Measurements from ENCODE around the gene C6orf89. TPM values are rescaled to one million over a fixed set of nuclear protein-coding genes. Genes with fewer than 3 reads are reported as not detected.

The C6orf89 gene
- total RNA-seq, 4 donors from 2014 or later, result 18.6 to 34.9 (median 23.1) TPM

- Histone ChIP-seq H3K27me3 (no peaks in the 10 kb centered on the region), H3K9me3 (no peaks in the 10 kb centered on the region), H3K4me3 (no peak overlapping the region), H3K27ac (peak overlapping the region in 1 of 4 donors; percentile 10), H3K36me3 (peaks cover 4 to 32% (median 6%) of the 10 kb centered on the region in 3 donors), H3K4me1 (peaks cover 0 to 45% (median 20%) of the 10 kb centered on the region in 3 donors)
- TF ChIP-seq CTCF (IDR thresholded peaks at IDR 0.05), result no peak
- TF ChIP-seq POLR2A (IDR thresholded peaks at IDR 0.05), result no peak
- DNase-seq, result no peak
- WGBS, 2 donors, result 80% methylated on average over 1 of the region's 6 CpGs; no CpG with 5 or more reads in 1 of the 2 donors
- intact Hi-C loops (cut with DNase I), result no loop called here
Observed at GRCh38 chr6:36964349-36964748, 78.6 kb downstream of the C6orf89 start.

GRCh38 chr6:36964908-36965307 lies 79.2 kb downstream of the C6orf89 start:
- no peak for TF ChIP-seq CTCF (IDR thresholded peaks at IDR 0.05)
- TF ChIP-seq POLR2A (IDR thresholded peaks at IDR 0.05), result no peak
- no peaks in the 10 kb centered on the region for H3K9me3 ChIP-seq
- peaks cover 0 to 50% (median 25%) of the 10 kb centered on the region in 3 donors for H3K4me1 ChIP-seq
- no peaks in the 10 kb centered on the region for H3K27me3 ChIP-seq
- H3K36me3 ChIP-seq, result peaks cover 4 to 37% (median 10%) of the 10 kb centered on the region in 3 donors
- no peak overlapping the region for H3K27ac ChIP-seq
- no peak overlapping the region for H3K4me3 ChIP-seq
- intact Hi-C loops (cut with DNase I), result no loop called here
- WGBS, 2 donors, result 89% methylated on average over 3 of the region's 4 CpGs; no CpG with 5 or more reads in 1 of the 2 donors
- DNase-seq, result no peak

- no peak for DNase-seq
- Histone ChIP-seq H3K4me3 (no peak overlapping the region), H3K27me3 (no peaks in the 10 kb centered on the region), H3K9me3 (no peaks in the 10 kb centered on the region), H3K36me3 (peaks cover 16 to 61% (median 34%) of the 10 kb centered on the region in 3 donors), H3K27ac (no peak overlapping the region), H3K4me1 (peaks cover 0 to 54% (median 32%) of the 10 kb centered on the region in 3 donors)
- intact Hi-C loops (cut with DNase I), result no loop called here
- TF ChIP-seq POLR2A (IDR thresholded peaks at IDR 0.05) (no peak), CTCF (IDR thresholded peaks at IDR 0.05) (no peak)
- 76 to 88% methylated on average over 1 to 3 of the region's 3 CpGs for WGBS, 2 donors
Observed at GRCh38 chr6:36967301-36967700, 81.5 kb downstream of the C6orf89 start.

GRCh38 chr6:36967757-36968156 lies 82.0 kb downstream of the C6orf89 start:
- 81 to 87% methylated on average over 4 of the region's 4 CpGs for WGBS, 2 donors
- Histone ChIP-seq H3K4me3 (no peak overlapping the region), H3K36me3 (peaks cover 21 to 66% (median 39%) of the 10 kb centered on the region in 3 donors), H3K27ac (peak overlapping the region in 1 of 4 donors; percentile 78), H3K9me3 (no peaks in the 10 kb centered on the region), H3K27me3 (no peaks in the 10 kb centered on the region), H3K4me1 (peaks cover 0 to 54% (median 32%) of the 10 kb centered on the region in 3 donors)
- DNase-seq, result no peak
- TF ChIP-seq CTCF (IDR thresholded peaks at IDR 0.05), result no peak
- no peak for TF ChIP-seq POLR2A (IDR thresholded peaks at IDR 0.05)
- intact Hi-C loops (cut with DNase I), result no loop called here

- Histone ChIP-seq H3K36me3 (peaks cover 21 to 72% (median 42%) of the 10 kb centered on the region in 3 donors), H3K4me1 (peaks cover 0 to 50% (median 31%) of the 10 kb centered on the region in 3 donors), H3K4me3 (no peak overlapping the region), H3K27ac (peak overlapping the region in 3 of 4 donors; percentile 5 to 78 (median 45)), H3K27me3 (no peaks in the 10 kb centered on the region), H3K9me3 (no peaks in the 10 kb centered on the region)
- 27 to 85% methylated on average over 5 to 15 of the region's 16 CpGs for WGBS, 2 donors
- intact Hi-C loops (cut with DNase I), result no loop called here
- TF ChIP-seq POLR2A (IDR thresholded peaks at IDR 0.05), result no peak
- no peak for TF ChIP-seq CTCF (IDR thresholded peaks at IDR 0.05)
- DNase-seq, result no peak
Observed at GRCh38 chr6:36968266-36968977, 82.7 kb downstream of the C6orf89 start.

Measured in esophagus squamous epithelium (tissue), 5 donors.